ENCODE measurements around the gene SPNS2.

Gene SPNS2

GRCh38 chr17:4504188-4504587, 5.5 kb downstream of the SPNS2 start:
- H3K4me3 ChIP-seq (ENCODE audit: low read depth, low read length), result no peak overlapping the region
- no peak for DNase-seq (ENCODE audit: low read depth)
- no peak for TF ChIP-seq CTCF (conservative IDR thresholded peaks at IDR 0.05; ENCODE audit: low read depth, low read length)

GRCh38 chr17:4505187-4505586, 6.5 kb downstream of the SPNS2 start:
- no peak for TF ChIP-seq CTCF (conservative IDR thresholded peaks at IDR 0.05; ENCODE audit: low read depth, low read length)
- no peak for DNase-seq (ENCODE audit: low read depth)
- no peak overlapping the region for H3K4me3 ChIP-seq (ENCODE audit: low read depth, low read length)

GRCh38 chr17:4506175-4506813, 7.6 kb downstream of the SPNS2 start:
- H3K4me3 ChIP-seq (ENCODE audit: low read depth, low read length), result no peak overlapping the region
- no peak for TF ChIP-seq CTCF (conservative IDR thresholded peaks at IDR 0.05; ENCODE audit: low read depth, low read length)
- no peak for DNase-seq (ENCODE audit: low read depth)

- no peak overlapping the region for H3K4me3 ChIP-seq (ENCODE audit: low read depth, low read length)
- no peak for TF ChIP-seq CTCF (conservative IDR thresholded peaks at IDR 0.05; ENCODE audit: low read depth, low read length)
- no peak for DNase-seq (ENCODE audit: low read depth)
These were observed 8.2 kb downstream of the SPNS2 start for GRCh38 chr17:4506892-4507291.

- no peak for DNase-seq (ENCODE audit: low read depth)
- no peak overlapping the region for H3K4me3 ChIP-seq (ENCODE audit: low read depth, low read length)
- no peak for TF ChIP-seq CTCF (conservative IDR thresholded peaks at IDR 0.05; ENCODE audit: low read depth, low read length)
These were observed 8.9 kb downstream of the SPNS2 start for GRCh38 chr17:4507361-4508111.

GRCh38 chr17:4508207-4508606, 9.5 kb downstream of the SPNS2 start:
- no peak for DNase-seq (ENCODE audit: low read depth)
- no peak overlapping the region for H3K4me3 ChIP-seq (ENCODE audit: low read depth, low read length)
- TF ChIP-seq CTCF (conservative IDR thresholded peaks at IDR 0.05; ENCODE audit: low read depth, low read length), result no peak

GRCh38 chr17:4509401-4509800, 10.7 kb downstream of the SPNS2 start:
- H3K4me3 ChIP-seq (ENCODE audit: low read depth, low read length), result no peak overlapping the region
- DNase-seq (ENCODE audit: low read depth), result peak; percentile 58
- peak; percentile 16 for TF ChIP-seq CTCF (conservative IDR thresholded peaks at IDR 0.05; ENCODE audit: low read depth, low read length)
